ENCODE measurements around the gene WNT4. TPM values are rescaled to one million over a fixed set of nuclear protein-coding genes. Genes with fewer than 3 reads are reported as not detected.

WNT4 gene
- total RNA-seq, 4 donors from 2014 or later, result 1.4 to 5.0 (median 2.5) TPM

DNA sequence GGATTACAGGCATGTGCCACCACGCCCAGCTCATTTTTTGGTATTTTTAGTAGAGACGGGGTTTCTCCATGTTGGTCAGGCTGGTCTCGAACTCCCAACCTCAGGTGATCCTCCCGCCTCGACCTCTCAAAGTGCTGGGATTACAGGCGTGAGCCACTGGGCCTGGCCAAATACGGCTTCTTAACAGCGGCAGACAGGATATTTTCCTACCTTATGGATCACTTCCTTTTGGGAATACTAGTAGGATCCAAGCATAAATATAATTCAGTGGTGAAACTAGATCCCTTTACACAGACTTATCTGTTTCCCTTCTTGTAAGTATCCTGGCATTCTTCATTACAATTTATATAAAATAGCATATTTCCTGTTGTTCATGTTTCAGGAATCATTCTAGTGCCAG lies 40.9 kb downstream of the WNT4 start:
- no peak overlapping the region for H3K27ac ChIP-seq
- H3K4me1 ChIP-seq, result peaks cover 0 to 14% (median 3%) of the 10 kb centered on the region in 4 donors

DNA sequence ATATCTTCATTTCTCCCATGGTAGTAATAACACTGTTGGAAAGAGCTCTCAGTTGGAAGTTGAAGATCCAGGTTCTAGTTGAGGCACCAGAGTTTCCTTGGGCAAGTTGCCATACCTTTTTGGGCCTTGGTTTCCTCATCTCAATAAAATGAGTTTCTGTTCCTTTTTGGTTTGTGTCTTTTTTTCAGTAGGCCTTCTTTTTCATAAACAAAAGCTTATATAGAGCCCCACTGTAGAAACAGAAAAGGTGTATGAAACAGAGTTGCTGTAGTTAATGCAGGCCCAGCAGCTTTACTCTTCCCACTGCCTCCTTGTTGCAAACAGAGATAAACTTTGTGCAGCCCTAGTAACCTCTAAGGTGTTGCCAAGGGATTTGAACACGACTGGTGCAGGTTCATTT lies 41.7 kb downstream of the WNT4 start:
- Histone ChIP-seq H3K27ac (no peak overlapping the region), H3K27me3 (no peaks in the 10 kb centered on the region), H3K4me3 (no peak overlapping the region), H3K36me3 (peaks cover 0 to 37% (median 0%) of the 10 kb centered on the region in 3 donors), H3K9me3 (no peaks in the 10 kb centered on the region), H3K4me1 (peaks cover 0 to 8% (median 3%) of the 10 kb centered on the region in 4 donors)
- TF ChIP-seq, protein P1, sequence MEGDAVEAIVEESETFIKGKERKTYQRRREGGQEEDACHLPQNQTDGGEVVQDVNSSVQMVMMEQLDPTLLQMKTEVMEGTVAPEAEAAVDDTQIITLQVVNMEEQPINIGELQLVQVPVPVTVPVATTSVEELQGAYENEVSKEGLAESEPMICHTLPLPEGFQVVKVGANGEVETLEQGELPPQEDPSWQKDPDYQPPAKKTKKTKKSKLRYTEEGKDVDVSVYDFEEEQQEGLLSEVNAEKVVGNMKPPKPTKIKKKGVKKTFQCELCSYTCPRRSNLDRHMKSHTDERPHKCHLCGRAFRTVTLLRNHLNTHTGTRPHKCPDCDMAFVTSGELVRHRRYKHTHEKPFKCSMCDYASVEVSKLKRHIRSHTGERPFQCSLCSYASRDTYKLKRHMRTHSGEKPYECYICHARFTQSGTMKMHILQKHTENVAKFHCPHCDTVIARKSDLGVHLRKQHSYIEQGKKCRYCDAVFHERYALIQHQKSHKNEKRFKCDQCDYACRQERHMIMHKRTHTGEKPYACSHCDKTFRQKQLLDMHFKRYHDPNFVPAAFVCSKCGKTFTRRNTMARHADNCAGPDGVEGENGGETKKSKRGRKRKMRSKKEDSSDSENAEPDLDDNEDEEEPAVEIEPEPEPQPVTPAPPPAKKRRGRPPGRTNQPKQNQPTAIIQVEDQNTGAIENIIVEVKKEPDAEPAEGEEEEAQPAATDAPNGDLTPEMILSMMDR (IDR thresholded peaks at IDR 0.05), result no peak
- no peak for TF ChIP-seq POLR2A (IDR thresholded peaks at IDR 0.05)
- DNase-seq, result no peak

More for the DNA sequence above, 40.9 kb downstream of the WNT4 start:
- no peak for DNase-seq
- no peaks in the 10 kb centered on the region for H3K9me3 ChIP-seq
- H3K27me3 ChIP-seq, result no peaks in the 10 kb centered on the region
- TF ChIP-seq POLR2A (IDR thresholded peaks at IDR 0.05), result no peak
- TF ChIP-seq, protein P1 (IDR thresholded peaks at IDR 0.05), result no peak
- peaks cover 0 to 29% (median 0%) of the 10 kb centered on the region in 3 donors for H3K36me3 ChIP-seq
- H3K4me3 ChIP-seq, result no peak overlapping the region

DNA sequence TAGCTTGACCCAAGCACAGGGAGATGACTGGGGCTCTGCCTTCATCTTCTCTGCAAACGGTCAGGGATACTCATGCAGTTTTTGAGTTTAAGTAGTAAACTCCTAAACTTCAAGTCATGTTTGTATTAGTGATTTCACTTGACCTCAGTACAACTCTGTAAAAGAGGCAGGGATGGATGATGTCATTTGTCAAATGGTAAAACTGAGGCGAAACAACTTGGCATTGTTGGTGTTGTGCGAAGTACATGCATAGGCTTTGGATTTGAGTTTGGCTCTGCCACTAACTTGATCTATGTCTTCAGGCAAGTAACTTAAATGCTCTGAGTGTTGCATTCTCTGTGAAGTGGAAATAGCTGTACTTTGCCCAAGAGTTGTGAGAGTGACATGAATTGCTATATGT lies 42.7 kb downstream of the WNT4 start:
- TF ChIP-seq POLR2A (IDR thresholded peaks at IDR 0.05), result no peak
- TF ChIP-seq, protein P1 (IDR thresholded peaks at IDR 0.05), result no peak
- H3K9me3 ChIP-seq, result no peaks in the 10 kb centered on the region
- no peak for DNase-seq
- H3K4me3 ChIP-seq, result no peak overlapping the region
- no peak overlapping the region for H3K27ac ChIP-seq
- H3K36me3 ChIP-seq, result peaks cover 0 to 47% (median 0%) of the 10 kb centered on the region in 3 donors
- H3K4me1 ChIP-seq, result peaks cover 0 to 8% (median 3%) of the 10 kb centered on the region in 4 donors
- no peaks in the 10 kb centered on the region for H3K27me3 ChIP-seq

DNA sequence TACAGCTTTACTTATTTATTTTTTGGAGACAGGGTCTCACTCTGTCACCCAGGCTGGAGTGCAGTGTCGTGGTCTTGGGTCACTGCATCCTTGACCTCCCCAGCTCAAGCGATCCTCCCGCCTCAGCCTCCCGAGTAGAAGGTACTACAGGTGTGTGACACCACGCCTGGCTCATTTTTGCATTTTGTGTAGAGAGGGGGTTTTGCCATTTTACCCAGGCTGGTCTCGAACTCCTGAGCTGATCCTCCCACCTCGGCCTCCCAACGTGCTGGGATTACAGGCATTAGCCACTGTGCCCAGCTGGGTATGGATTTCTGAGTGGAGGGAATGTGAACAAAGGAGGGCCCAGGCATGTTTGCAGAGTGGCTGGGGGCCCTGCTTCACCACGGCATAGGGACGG lies 44.1 kb downstream of the WNT4 start:
- Histone ChIP-seq H3K27me3 (no peaks in the 10 kb centered on the region), H3K4me1 (peaks cover 0 to 4% (median 0%) of the 10 kb centered on the region in 4 donors), H3K36me3 (peaks cover 0 to 57% (median 0%) of the 10 kb centered on the region in 3 donors), H3K27ac (no peak overlapping the region), H3K9me3 (no peaks in the 10 kb centered on the region), H3K4me3 (no peak overlapping the region)
- TF ChIP-seq, protein P1 (IDR thresholded peaks at IDR 0.05), result no peak
- no peak for TF ChIP-seq POLR2A (IDR thresholded peaks at IDR 0.05)
- DNase-seq, result no peak

DNA sequence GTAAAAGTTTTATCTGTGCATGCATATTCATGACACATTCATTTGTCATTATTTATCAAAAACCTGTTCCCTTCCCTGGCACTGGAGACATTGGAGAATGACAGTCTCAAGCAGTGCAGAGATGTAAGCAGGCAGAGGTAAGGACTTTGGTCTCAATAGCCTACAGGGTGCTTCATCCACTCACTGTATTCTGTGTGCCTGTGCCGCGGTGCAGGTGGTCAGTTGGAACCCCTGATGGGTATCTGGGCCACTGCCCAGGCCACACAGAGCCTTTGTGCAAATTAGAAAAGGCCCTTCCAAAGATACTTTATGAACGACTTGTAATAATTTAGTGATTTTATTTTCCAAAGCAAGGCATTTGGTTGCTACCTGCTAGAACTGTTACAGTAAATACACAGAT lies 46.4 kb downstream of the WNT4 start:
- no peak for TF ChIP-seq POLR2A (IDR thresholded peaks at IDR 0.05)
- TF ChIP-seq, protein P1 (IDR thresholded peaks at IDR 0.05), result no peak
- DNase-seq, result no peak
- H3K36me3 ChIP-seq, result peaks cover 0 to 74% (median 0%) of the 10 kb centered on the region in 3 donors
- peaks cover 0 to 4% (median 0%) of the 10 kb centered on the region in 4 donors for H3K4me1 ChIP-seq
- H3K4me3 ChIP-seq, result no peak overlapping the region
- H3K27me3 ChIP-seq, result no peaks in the 10 kb centered on the region
- H3K9me3 ChIP-seq, result no peaks in the 10 kb centered on the region
- no peak overlapping the region for H3K27ac ChIP-seq

DNA sequence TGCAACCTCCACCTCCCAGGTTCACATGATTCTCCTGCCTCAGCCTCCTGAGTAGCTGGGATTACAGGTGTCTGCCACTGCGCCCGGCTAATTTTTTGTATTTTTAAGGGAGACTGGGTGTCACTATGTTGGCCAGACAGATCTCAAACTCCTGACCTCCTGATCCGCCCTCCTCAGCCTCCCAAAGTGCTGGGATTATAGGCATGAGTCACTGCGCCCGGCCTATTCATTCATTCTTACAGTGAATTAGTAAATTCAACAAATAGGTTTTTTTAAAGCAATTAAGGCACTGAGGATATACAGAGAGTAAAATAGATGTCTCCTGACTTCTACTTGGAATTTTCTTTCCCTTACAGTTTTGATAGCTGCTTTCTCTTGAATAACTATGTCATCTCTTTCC lies 46.9 kb downstream of the WNT4 start:
- Histone ChIP-seq H3K27me3 (no peaks in the 10 kb centered on the region), H3K4me1 (peaks cover 0 to 3% (median 0%) of the 10 kb centered on the region in 4 donors), H3K4me3 (no peak overlapping the region), H3K27ac (no peak overlapping the region), H3K9me3 (no peaks in the 10 kb centered on the region), H3K36me3 (peaks cover 0 to 77% (median 0%) of the 10 kb centered on the region in 3 donors)
- TF ChIP-seq, protein P1 (IDR thresholded peaks at IDR 0.05), result no peak
- no peak for TF ChIP-seq POLR2A (IDR thresholded peaks at IDR 0.05)
- DNase-seq, result no peak

All from Peyer's patch (tissue), 4 donors.